ENCODE data around the gene NUP98.
"Not testable (repeated sequence)": the region's sequence is repeated elsewhere in the genome, so short reads cannot be mapped to it uniquely, and the experiment has no call there.

The NUP98 gene

GRCh38 chr11:3799143-3799542 is 1.8 kb upstream of the NUP98 start:
- DNase-seq (ENCODE audit: low spot score), result no peak

GRCh38 chr11:3796801-3797328 is 489 bp downstream of the NUP98 start:
- no peak for DNase-seq (ENCODE audit: low spot score)

GRCh38 chr11:3796346-3796745 is 1.0 kb downstream of the NUP98 start:
- DNase-seq (ENCODE audit: low spot score), result no peak

GRCh38 chr11:3796002-3796311 is 1.4 kb downstream of the NUP98 start:
- DNase-seq (ENCODE audit: low spot score), result no peak

DNA sequence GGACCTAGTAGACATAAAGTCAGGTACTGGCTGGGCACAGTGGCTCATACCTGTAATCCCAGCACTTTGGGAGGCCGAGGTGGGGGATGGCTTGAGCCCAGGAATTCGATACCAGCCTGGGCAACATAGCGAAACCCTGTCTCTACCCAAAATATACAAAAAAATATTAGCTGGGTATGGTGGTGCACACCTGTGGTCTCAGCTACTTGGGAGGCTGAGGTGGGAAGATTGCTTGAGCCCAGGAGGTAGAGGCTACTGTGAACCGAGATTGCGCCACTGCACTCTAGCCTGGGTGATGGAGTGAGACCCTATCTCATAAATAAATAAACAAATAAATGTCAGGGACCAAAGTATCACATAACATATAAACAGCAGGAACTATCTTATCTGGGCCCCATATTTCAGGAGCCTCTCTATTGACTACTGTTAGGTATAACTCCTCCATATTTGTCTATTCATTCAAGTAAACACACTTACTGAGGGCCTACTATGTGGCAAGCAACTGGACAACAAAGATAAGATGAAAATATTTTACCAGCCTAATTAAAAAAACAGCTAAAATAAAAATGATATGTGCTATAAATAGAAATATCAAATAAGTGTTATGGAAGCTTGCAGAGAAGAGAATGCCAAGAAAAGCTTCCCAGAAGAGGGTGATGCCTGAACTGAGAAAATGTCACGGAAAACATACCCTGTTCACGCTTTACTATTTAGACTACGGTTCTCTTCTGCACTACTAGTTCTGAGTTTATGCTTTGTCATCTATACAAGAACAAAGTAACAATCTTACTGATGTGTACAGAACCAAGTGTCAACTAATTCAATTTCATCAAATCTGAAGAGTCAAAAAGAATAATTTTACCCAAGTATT is 2.0 kb downstream of the NUP98 start:
- DNase-seq (ENCODE audit: low spot score), result no peak

DNA sequence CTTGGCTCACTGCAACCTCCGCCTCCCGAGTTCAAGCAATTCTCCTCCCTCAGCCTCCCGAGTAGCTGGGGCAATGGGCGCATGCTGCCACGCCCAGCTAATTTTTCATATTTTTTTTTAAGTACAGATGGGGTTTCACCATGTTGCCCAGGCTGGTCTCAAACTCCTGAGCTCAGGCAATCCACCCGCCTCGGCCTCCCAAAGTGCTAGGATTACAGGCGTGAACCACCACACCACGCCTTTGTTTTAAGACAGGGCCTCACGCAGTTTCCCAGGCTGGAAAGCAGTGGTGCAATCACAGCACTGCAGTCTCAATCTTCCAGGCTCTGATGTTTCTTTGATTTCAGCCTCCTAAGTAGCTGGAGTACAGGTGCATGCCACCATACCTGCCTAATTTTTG is 3.0 kb downstream of the NUP98 start:
- not testable (repeated sequence) for DNase-seq (ENCODE audit: low spot score)

DNA sequence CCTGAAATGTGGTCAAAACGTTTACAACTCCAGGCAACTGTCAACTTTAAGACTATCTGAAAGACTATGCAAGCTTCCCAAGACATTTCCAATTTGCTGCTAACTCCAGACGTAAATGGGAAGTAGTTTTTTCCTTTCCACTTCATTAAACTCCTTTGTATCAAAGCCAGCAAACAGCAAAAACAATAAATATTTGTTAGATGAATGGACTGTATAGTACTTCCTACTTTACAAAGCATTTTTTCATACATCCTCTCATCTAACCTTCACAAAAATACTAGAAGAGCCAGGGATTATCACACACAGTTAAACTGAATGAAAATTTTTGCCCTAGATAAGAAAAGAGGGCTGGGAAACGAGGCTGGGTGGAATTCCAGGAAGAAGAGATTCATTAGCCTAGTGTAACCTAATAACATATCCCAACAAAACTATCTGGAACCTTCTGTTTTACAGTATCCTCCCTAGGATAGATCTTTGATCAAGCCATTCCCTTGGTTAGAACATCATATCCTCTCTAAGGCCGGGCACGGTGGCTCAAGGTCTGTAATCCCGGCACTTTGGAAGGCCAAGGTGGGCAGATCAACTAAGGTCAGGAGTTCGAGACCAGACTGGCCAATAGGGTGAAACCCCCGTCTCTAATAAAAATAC is 10.4 kb downstream of the NUP98 start:
- no peak for DNase-seq (ENCODE audit: low spot score)

- DNase-seq (ENCODE audit: low spot score), result no peak
Measured at GRCh38 chr11:3783611-3784010, 13.7 kb downstream of the NUP98 start.

DNA sequence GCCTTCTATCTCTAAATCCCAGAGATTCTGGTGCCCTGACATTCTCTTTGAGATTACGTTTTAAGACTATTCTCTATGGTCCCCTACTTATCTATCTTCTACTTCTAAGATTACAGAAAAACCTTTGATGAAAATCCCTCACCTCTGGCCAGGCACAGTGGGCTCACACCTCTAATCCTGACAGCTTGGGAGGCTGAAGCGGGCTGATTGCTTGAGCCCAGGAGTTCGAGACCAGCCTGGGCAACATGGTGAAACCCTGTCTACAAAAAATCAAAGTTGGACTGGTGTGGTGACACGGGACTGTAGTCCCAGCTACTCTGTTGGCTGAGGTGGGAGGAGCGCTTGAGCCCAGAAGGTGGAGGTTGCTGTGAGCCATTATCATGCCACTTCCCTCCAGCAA is 14.4 kb downstream of the NUP98 start:
- DNase-seq (ENCODE audit: low spot score), result no peak

DNA sequence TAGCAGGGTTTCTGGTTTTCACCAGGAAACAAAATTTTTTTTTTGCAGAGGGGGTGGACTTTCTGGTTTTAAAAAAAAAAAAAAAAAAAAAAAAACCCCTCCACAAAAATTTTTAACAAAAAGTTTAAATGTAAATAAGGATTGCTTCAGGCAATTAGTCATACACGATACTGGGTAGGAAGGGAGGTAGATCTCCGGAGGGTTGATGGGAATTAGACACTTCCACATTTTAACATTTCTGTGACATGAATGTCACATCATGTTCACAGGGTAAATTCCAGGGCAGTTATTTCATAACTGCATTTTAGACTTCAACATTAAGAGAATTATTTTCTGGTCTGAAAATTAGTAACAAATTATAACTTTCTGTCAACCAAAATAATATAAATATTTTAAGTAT is 15.9 kb downstream of the NUP98 start:
- no peak for DNase-seq (ENCODE audit: low spot score)

- no peak for DNase-seq (ENCODE audit: low spot score)
Measured at GRCh38 chr11:3775736-3776406, 21.5 kb downstream of the NUP98 start.

DNA sequence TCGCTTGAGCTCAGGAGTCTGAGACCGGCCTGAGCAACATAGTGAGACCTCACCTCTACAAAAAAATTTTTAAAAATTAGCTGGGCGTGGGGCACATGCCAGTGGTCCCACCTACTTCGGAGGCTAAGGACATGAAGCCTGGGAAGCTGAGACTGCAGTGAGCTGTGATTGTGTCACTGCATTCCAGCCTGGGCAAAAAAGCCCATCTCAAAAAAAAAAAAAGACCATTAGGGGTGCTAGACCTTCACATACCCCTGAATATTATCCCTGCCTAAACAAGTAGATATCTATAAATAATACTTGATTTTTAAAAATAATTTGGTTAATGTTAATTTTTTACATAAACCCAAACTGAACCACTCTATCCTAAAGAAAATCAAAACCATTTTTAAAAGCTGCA is 24.2 kb downstream of the NUP98 start:
- no peak for DNase-seq (ENCODE audit: low spot score)

DNA sequence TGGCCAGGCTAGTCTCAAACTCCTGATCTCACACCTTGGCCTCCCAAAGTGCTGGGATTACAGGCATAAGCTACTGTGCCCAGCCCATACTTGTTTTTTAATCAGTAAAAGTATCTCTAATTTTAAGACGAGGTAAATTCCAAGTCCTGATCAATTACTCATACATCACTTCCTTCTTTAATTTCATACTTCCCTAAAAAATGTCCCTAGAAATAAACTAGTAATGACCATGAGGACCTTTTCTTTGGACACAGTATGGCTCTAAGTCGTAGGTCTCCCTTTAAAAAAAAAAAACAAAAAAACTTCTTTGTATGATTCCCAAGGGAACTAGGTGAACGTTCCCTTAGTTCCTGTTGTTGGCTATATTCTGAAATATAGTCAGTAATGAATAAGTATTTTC is 29.8 kb downstream of the NUP98 start:
- no peak for DNase-seq (ENCODE audit: low spot score)

- DNase-seq (ENCODE audit: low spot score), result not testable (repeated sequence)
Measured at GRCh38 chr11:3766836-3767235, 30.5 kb downstream of the NUP98 start.

GRCh38 chr11:3764266-3764665 is 33.1 kb downstream of the NUP98 start:
- no peak for DNase-seq (ENCODE audit: low spot score)

GRCh38 chr11:3755151-3755550 is 42.2 kb downstream of the NUP98 start:
- no peak for DNase-seq (ENCODE audit: low spot score)

DNA sequence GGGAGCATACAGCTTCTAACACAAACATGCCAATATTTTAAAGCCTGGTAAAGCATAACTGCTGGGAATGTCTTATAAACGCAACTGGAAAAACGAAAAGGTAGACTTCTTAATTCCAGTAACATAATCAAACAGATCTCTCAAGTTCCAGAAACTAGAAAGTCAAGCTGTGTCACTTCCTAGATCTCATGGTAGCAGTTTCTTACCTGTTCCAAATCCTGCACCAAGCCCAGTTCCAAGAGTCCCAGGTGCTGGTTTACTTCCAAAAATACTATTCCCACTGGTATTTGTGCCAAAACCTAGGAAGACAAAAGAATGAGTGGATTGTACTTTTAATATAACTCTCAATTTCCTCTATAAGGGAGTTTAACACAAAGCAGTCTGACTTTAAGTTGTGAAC is 44.2 kb downstream of the NUP98 start:
- DNase-seq (ENCODE audit: low spot score), result no peak

- no peak for DNase-seq (ENCODE audit: low spot score)
Measured at GRCh38 chr11:3747704-3748103, 49.6 kb downstream of the NUP98 start.

DNA sequence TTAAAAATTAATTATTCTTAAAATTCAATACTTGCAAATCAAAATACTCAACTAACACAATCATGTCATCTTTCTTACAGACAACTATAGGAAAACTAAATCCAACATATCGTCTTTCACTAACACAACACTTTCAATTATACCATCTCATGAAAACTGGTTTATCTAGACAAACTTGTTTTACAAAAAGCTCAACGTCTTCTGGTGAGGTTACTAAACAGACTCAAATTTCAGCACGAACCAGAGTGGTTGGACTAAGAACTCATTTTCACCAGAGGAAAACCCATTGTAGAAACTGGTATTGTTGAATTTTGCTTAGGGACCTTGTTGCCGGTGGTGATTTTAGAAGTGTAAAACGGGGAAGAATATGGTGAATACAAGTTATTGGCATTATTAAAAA is 52.2 kb downstream of the NUP98 start:
- DNase-seq (ENCODE audit: low spot score), result no peak

GRCh38 chr11:3738723-3739122 is 58.6 kb downstream of the NUP98 start:
- no peak for DNase-seq (ENCODE audit: low spot score)

DNA sequence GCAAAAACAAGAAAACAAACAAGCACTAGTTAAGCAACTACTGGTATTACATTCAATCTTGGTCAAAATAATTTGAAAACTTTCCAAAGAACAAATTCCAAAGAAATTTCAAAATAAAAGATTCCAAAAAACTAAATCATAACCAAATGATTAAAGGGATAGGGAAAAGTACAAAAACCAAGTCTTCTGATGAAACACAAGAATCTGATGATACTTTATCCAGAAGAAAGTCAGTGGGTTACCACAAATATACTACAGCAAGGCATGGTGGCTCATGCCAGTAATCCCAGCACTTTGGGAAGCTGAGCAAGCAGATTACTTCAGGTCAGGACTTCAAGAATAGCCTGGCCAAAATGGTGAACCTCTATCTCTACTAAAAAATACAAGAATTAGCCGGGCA is 59.1 kb downstream of the NUP98 start:
- no peak for DNase-seq (ENCODE audit: low spot score)

- DNase-seq (ENCODE audit: low spot score), result no peak
Measured at GRCh38 chr11:3737386-3737933, 59.9 kb downstream of the NUP98 start.

- no peak for DNase-seq (ENCODE audit: low spot score)
Measured at GRCh38 chr11:3736816-3737215, 60.5 kb downstream of the NUP98 start.
